KMS-11 (cell line): Measurements from ENCODE around the gene TRPC1.

Experiments
- H2AFZ ChIP-seq: fragments of 200-600 bp; sonication (generic); 2 replicates; pipeline ENCODE4 v1.6.1; 2016; ENCODE audit warnings: antibody characterized with exemption, mixed run types, low read depth
- H3K27ac ChIP-seq: fragments of 200-600 bp; sonication (generic); 2 replicates; pipeline ENCODE4 v1.6.1; 2016; ENCODE audit warnings: mild to moderate bottlenecking, mixed run types
- H3K27me3 ChIP-seq: fragments of 200-600 bp; sonication (generic); 2 replicates; pipeline ENCODE4 v1.6.1; 2017; ENCODE audit warnings: mild to moderate bottlenecking, low read depth, mixed run types, moderate library complexity; ENCODE audit not compliant: insufficient read depth
- H3K36me3 ChIP-seq: fragments of 200-600 bp; sonication (generic); 2 replicates; pipeline ENCODE4 v1.6.1; 2017; ENCODE audit warnings: mild to moderate bottlenecking, mixed run types; ENCODE audit not compliant: insufficient read depth
- H3K4me1 ChIP-seq: fragments of 200-600 bp; sonication (generic); 2 replicates; pipeline ENCODE4 v1.6.1; 2016; ENCODE audit warnings: mild to moderate bottlenecking, low read depth, mixed run types; ENCODE audit not compliant: poor library complexity, severe bottlenecking
- H3K4me2 ChIP-seq: fragments of 200-600 bp; sonication (generic); 2 replicates; pipeline ENCODE4 v1.7.0; 2016; ENCODE audit warnings: mild to moderate bottlenecking, mixed run types
- H3K4me3 ChIP-seq: fragments of 200-600 bp; sonication (generic); IDR thresholded peaks from 2 replicates; pipeline ENCODE4 v1.6.1; 2017; ENCODE audit warnings: low read depth, low read length, mixed read lengths; ENCODE audit not compliant: insufficient read depth
- H3K79me2 ChIP-seq: fragments of 200-600 bp; sonication (generic); 2 replicates; pipeline ENCODE4 v1.6.1; 2016; ENCODE audit warnings: low read depth, mixed run types; ENCODE audit not compliant: insufficient read depth
- H3K9ac ChIP-seq: fragments of 200-600 bp; sonication (generic); 2 replicates; pipeline ENCODE4 v1.6.1; 2016; ENCODE audit warnings: mild to moderate bottlenecking, mixed run types
- H4K20me1 ChIP-seq: fragments of 200-600 bp; sonication (generic); 2 replicates; pipeline ENCODE4 v1.6.1; 2016; ENCODE audit warnings: mild to moderate bottlenecking, mixed run types; ENCODE audit not compliant: insufficient read depth
- CTCF ChIP-seq: fragments of 200-600 bp; sonication (generic); conservative IDR thresholded peaks from 2 replicates; pipeline ENCODE4 v1.6.1; 2017; ENCODE audit warnings: low read depth, mild to moderate bottlenecking, antibody characterized with exemption, low read length, moderate library complexity, mixed read lengths

Gene TRPC1

GRCh38 chr3:142723968-142724681 is at the start of gene TRPC1:
TRPC1 (plus strand) TSS chr3:142724034; CDS start chr3:142724560, 526 bp downstream.
- TF ChIP-seq CTCF, result no peak
- peak within 1 kb of the TSS; percentile 58 for H3K27ac ChIP-seq
- H3K27me3 ChIP-seq, result no peaks in the 10 kb centered on the region
- H3K4me2 ChIP-seq, result peak within 1 kb of the TSS; percentile 85
- no peaks in the 10 kb centered on the region for H3K79me2 ChIP-seq
- no peaks in the 10 kb centered on the region for H4K20me1 ChIP-seq
- H2AFZ ChIP-seq, result peak within 1 kb of the TSS; percentile 92
- peaks cover 8% of the 10 kb centered on the region for H3K4me1 ChIP-seq
- peak within 1 kb of the TSS; percentile 70 for H3K4me3 ChIP-seq
- H3K9ac ChIP-seq, result peak within 1 kb of the TSS; percentile 78
- H3K36me3 ChIP-seq, result no peaks in the 10 kb centered on the region

- Histone ChIP-seq H3K27ac (no peak overlapping the region), H3K27me3 (no peaks in the 10 kb centered on the region), H3K9ac (no peak overlapping the region), H3K4me2 (no peak overlapping the region), H3K4me1 (no peaks in the 10 kb centered on the region), H3K36me3 (no peaks in the 10 kb centered on the region), H4K20me1 (no peaks in the 10 kb centered on the region), H3K79me2 (no peaks in the 10 kb centered on the region), H3K4me3 (no peak overlapping the region), H2AFZ (no peak overlapping the region)
- no peak for TF ChIP-seq CTCF
Measured at GRCh38 chr3:142676151-142676550, 47.7 kb upstream of the TRPC1 start.

GRCh38 chr3:142680710-142681109 is 43.1 kb upstream of the TRPC1 start:
- Histone ChIP-seq H2AFZ (no peak overlapping the region), H3K9ac (no peak overlapping the region), H4K20me1 (no peaks in the 10 kb centered on the region), H3K36me3 (no peaks in the 10 kb centered on the region), H3K27me3 (no peaks in the 10 kb centered on the region), H3K4me1 (no peaks in the 10 kb centered on the region), H3K4me3 (no peak overlapping the region), H3K27ac (no peak overlapping the region), H3K4me2 (no peak overlapping the region), H3K79me2 (no peaks in the 10 kb centered on the region)
- no peak for TF ChIP-seq CTCF

GRCh38 chr3:142690613-142691012 is 33.2 kb upstream of the TRPC1 start:
- H3K4me3 ChIP-seq, result no peak overlapping the region
- no peaks in the 10 kb centered on the region for H3K4me1 ChIP-seq
- no peaks in the 10 kb centered on the region for H4K20me1 ChIP-seq
- H2AFZ ChIP-seq, result no peak overlapping the region
- H3K27me3 ChIP-seq, result no peaks in the 10 kb centered on the region
- TF ChIP-seq CTCF, result no peak
- H3K36me3 ChIP-seq, result no peaks in the 10 kb centered on the region
- no peaks in the 10 kb centered on the region for H3K79me2 ChIP-seq
- no peak overlapping the region for H3K9ac ChIP-seq
- no peak overlapping the region for H3K4me2 ChIP-seq
- no peak overlapping the region for H3K27ac ChIP-seq
